ENCODE results near the gene SCIN.

DNA sequence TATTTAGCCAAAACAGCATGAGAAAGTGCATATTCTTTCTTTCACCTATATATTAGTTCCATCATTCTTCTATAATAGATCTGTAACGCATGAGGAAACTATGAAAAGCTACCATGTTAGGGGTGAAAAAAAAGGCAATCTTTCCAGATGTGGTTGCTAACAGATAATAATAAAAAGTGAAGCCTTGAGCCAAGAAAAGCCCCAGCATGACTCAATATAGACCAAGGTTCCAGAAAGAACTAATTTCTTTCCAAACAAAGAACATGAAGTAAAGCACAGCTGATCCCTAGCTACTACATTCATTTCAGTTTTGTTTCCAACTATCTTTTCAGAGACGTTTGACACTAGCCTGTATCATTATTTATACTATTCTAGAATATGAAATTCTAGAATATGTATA, 133.4 kb downstream of the SCIN start:
- no peak for TF ChIP-seq POLR2A (IDR thresholded peaks at IDR 0.05)
- TF ChIP-seq, protein P1, sequence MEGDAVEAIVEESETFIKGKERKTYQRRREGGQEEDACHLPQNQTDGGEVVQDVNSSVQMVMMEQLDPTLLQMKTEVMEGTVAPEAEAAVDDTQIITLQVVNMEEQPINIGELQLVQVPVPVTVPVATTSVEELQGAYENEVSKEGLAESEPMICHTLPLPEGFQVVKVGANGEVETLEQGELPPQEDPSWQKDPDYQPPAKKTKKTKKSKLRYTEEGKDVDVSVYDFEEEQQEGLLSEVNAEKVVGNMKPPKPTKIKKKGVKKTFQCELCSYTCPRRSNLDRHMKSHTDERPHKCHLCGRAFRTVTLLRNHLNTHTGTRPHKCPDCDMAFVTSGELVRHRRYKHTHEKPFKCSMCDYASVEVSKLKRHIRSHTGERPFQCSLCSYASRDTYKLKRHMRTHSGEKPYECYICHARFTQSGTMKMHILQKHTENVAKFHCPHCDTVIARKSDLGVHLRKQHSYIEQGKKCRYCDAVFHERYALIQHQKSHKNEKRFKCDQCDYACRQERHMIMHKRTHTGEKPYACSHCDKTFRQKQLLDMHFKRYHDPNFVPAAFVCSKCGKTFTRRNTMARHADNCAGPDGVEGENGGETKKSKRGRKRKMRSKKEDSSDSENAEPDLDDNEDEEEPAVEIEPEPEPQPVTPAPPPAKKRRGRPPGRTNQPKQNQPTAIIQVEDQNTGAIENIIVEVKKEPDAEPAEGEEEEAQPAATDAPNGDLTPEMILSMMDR (IDR thresholded peaks at IDR 0.05), result no peak
